Mesenchymal stem cell (in vitro differentiated cells and primary cell): ENCODE results near the gene FAAH.

Experiments
- DNase-seq: peaks from one replicate; pipeline ENCODE4 v3.0.0-alpha.2; 2013
- H2AFZ ChIP-seq: one replicate; pipeline ENCODE4 v1.6.1; 2013; ENCODE audit warnings: low read depth, mild to moderate bottlenecking, control low read depth, inconsistent platforms, low read length, moderate library complexity
- H2AK5ac ChIP-seq: 2 replicates; pipeline ENCODE4 v1.6.1; 2013; ENCODE audit warnings: low read length, moderate library complexity, mild to moderate bottlenecking, inconsistent platforms; ENCODE audit not compliant: severe bottlenecking
- H2BK120ac ChIP-seq: one replicate; pipeline ENCODE4 v1.6.1; 2013; ENCODE audit warnings: low read depth, mild to moderate bottlenecking, inconsistent platforms, low read length, moderate library complexity
- H2BK12ac ChIP-seq, 2 experiments: one replicate each; pipeline ENCODE4 v1.6.1; 2013; ENCODE audit warnings: inconsistent platforms in 2 of 2, low read length in 2 of 2, mild to moderate bottlenecking in 2 of 2, moderate library complexity in 2 of 2, control low read depth in 1 of 2
- H2BK15ac ChIP-seq: one replicate; pipeline ENCODE4 v1.6.1; 2013; ENCODE audit warnings: mild to moderate bottlenecking, low read depth, inconsistent platforms; ENCODE audit not compliant: poor library complexity, severe bottlenecking
- H2BK5ac ChIP-seq: 2 replicates; pipeline ENCODE4 v1.6.1; 2013; ENCODE audit warnings: low read depth, mild to moderate bottlenecking, low read length, control low read depth, inconsistent platforms; ENCODE audit not compliant: poor library complexity, severe bottlenecking
- H3K14ac ChIP-seq, 2 experiments: one replicate each; pipeline ENCODE4 v1.6.1; 2013; ENCODE audit warnings: inconsistent platforms in 2 of 2, low read length in 2 of 2, control low read depth in 1 of 2, mild to moderate bottlenecking in 1 of 2, moderate library complexity in 1 of 2
- H3K18ac ChIP-seq, 2 experiments: one replicate each; pipeline ENCODE4 v1.6.1; 2013; ENCODE audit warnings: inconsistent platforms in 2 of 2, low read length in 2 of 2, control low read depth in 1 of 2, low read depth in 1 of 2, mild to moderate bottlenecking in 1 of 2
- H3K23ac ChIP-seq, 2 experiments: one replicate each; pipeline ENCODE4 v1.6.1; 2013; ENCODE audit warnings: inconsistent platforms in 2 of 2, low read length in 2 of 2, mild to moderate bottlenecking in 2 of 2, moderate library complexity in 2 of 2, control low read depth in 1 of 2
- H3K27ac ChIP-seq: 2 replicates; pipeline ENCODE4 v1.5.1; 2013; ENCODE audit warnings: mild to moderate bottlenecking, moderate library complexity, low read length, control low read depth, inconsistent platforms; ENCODE audit not compliant: poor library complexity, severe bottlenecking
- H3K27me3 ChIP-seq, 2 experiments: 2 replicates each; pipeline versions ENCODE4 v1.6.1 to v1.7.0; 2013; ENCODE audit warnings: low read length in 2 of 2, mild to moderate bottlenecking in 2 of 2, moderate library complexity in 2 of 2, control low read depth in 1 of 2, inconsistent platforms in 1 of 2; ENCODE audit not compliant: control insufficient read depth in 1 of 2, insufficient read depth in 1 of 2
- H3K36me3 ChIP-seq, 2 experiments: 2 replicates each; pipeline versions ENCODE4 v1.6.1 to v1.7.0; 2013; ENCODE audit warnings: low read length in 2 of 2, control low read depth in 1 of 2, inconsistent platforms in 1 of 2, low read depth in 1 of 2, mild to moderate bottlenecking in 1 of 2; ENCODE audit not compliant: insufficient read depth in 2 of 2, control insufficient read depth in 1 of 2
- H3K4ac ChIP-seq, 2 experiments: one replicate each; pipeline ENCODE4 v1.6.1; 2013; ENCODE audit warnings: inconsistent platforms in 2 of 2, low read length in 2 of 2, mild to moderate bottlenecking in 2 of 2, moderate library complexity in 2 of 2, control low read depth in 1 of 2, low read depth in 1 of 2
- H3K4me1 ChIP-seq: 2 replicates; pipeline ENCODE4 v1.6.1; 2013; ENCODE audit warnings: low read depth, low read length, control low read depth; ENCODE audit not compliant: control insufficient read depth, insufficient read depth
- H3K4me2 ChIP-seq: 2 replicates; pipeline ENCODE4 v1.6.1; 2013; ENCODE audit warnings: low read length, mild to moderate bottlenecking, inconsistent platforms; ENCODE audit not compliant: poor library complexity, severe bottlenecking
- H3K4me3 ChIP-seq, 2 experiments: 2 replicates each; pipeline versions ENCODE4 v1.5.1 to v1.7.0; 2013; ENCODE audit warnings: low read length in 2 of 2, mild to moderate bottlenecking in 2 of 2, control low read depth in 1 of 2, low read depth in 1 of 2; ENCODE audit not compliant: insufficient read depth in 1 of 2
- H3K79me1 ChIP-seq: replicated peaks from 2 replicates; pipeline ENCODE4 v1.6.1; 2013; ENCODE audit warnings: mild to moderate bottlenecking, control low read depth, low read length, inconsistent platforms; ENCODE audit not compliant: poor library complexity, severe bottlenecking
- H3K9ac ChIP-seq: 2 replicates; pipeline ENCODE4 v1.7.0; 2013; ENCODE audit warnings: mild to moderate bottlenecking, low read length, moderate library complexity
- H3K9me3 ChIP-seq: 2 replicates; pipeline ENCODE4 v1.7.0; 2013; ENCODE audit warnings: mild to moderate bottlenecking, low read length; ENCODE audit not compliant: control insufficient read depth
- H4K8ac ChIP-seq: one replicate; pipeline ENCODE4 v1.6.1; 2013; ENCODE audit warnings: inconsistent platforms, mild to moderate bottlenecking, low read length, moderate library complexity
- H4K91ac ChIP-seq: one replicate; pipeline ENCODE4 v1.6.1; 2013; ENCODE audit warnings: mild to moderate bottlenecking, low read length, inconsistent platforms
- WGBS: methylation state at CpG from one replicate; pipeline ENCODE4 v1.1.7; 2013; ENCODE audit warnings: mixed read lengths; 5-methylcytosine and 5-hydroxymethylcytosine counted together

The FAAH gene

GRCh38 chr1:46406881-46407608, 12.9 kb downstream of the FAAH start:
- Histone ChIP-seq H3K4me1 (peaks cover 17% of the 10 kb centered on the region), H3K4me3 (no peak overlapping the region), H4K8ac (no peak overlapping the region), H2BK5ac (no peak overlapping the region), H3K4ac (no peak overlapping the region), H2AFZ (peak overlapping the region; percentile 6), H3K23ac (no peak overlapping the region), H2AK5ac (no peak overlapping the region), H3K9ac (peak overlapping the region; percentile 69), H2BK15ac (peak overlapping the region; percentile 2), H3K14ac (no peak overlapping the region), H3K36me3 (no peaks in the 10 kb centered on the region), H3K27me3 (peaks cover 6 to 18% of the 10 kb centered on the region in 2 experiments), H3K27ac (no peak overlapping the region), H3K4me2 (no peak overlapping the region), H3K18ac (peak overlapping the region in 1 of 2 experiments; percentile 40), H3K9me3 (no peaks in the 10 kb centered on the region), H4K91ac (no peak overlapping the region), H2BK120ac (no peak overlapping the region), H2BK12ac (no peak overlapping the region), H3K79me1 (no peaks in the 10 kb centered on the region)
- peak; percentile 11 for DNase-seq
- WGBS, result 55% methylated on average over 13 of the region's 13 CpGs

DNA sequence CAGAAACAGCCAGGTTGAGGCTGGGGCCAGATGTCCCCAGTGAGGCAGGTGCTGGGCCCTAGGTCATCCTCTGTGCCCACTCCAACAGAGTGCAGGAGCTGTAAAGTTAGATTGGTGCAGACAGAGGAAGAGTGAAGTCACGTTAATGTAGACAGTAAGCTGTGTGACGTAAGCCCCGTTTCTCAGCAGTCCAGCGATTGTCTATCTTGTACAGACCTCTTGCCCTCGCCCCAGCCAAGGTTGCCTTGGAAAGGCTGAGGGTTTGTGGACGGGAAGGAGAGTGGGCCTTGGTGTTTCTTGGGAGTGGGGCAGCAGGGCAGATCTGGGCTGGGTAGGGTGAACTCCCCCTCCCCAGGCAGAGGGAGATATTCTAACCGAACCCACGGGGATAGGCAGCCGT, 13.5 kb downstream of the FAAH start:
- no peak for DNase-seq
- peaks cover 14% of the 10 kb centered on the region for H3K4me1 ChIP-seq
- H4K8ac ChIP-seq, result no peak overlapping the region
- H3K9ac ChIP-seq, result no peak overlapping the region
- H2AFZ ChIP-seq, result no peak overlapping the region
- no peak overlapping the region for H3K4me3 ChIP-seq
- H3K4me2 ChIP-seq, result no peak overlapping the region
- H3K9me3 ChIP-seq, result no peaks in the 10 kb centered on the region
- H2BK5ac ChIP-seq, result no peak overlapping the region
- H3K18ac ChIP-seq, result no peak overlapping the region
- H4K91ac ChIP-seq, result no peak overlapping the region
- WGBS, result 92% methylated on average over 9 of the region's 9 CpGs
- no peak overlapping the region for H2AK5ac ChIP-seq
- no peak overlapping the region for H3K27ac ChIP-seq
- H3K36me3 ChIP-seq, result no peaks in the 10 kb centered on the region
- H3K79me1 ChIP-seq, result no peaks in the 10 kb centered on the region
- H2BK15ac ChIP-seq, result no peak overlapping the region
- peaks cover 6 to 18% of the 10 kb centered on the region in 2 experiments for H3K27me3 ChIP-seq
- no peak overlapping the region for H2BK120ac ChIP-seq
- no peak overlapping the region for H3K4ac ChIP-seq
- H2BK12ac ChIP-seq, result no peak overlapping the region
- H3K14ac ChIP-seq, result no peak overlapping the region
- no peak overlapping the region for H3K23ac ChIP-seq

- no peak overlapping the region for H3K27ac ChIP-seq
- peaks cover 14% of the 10 kb centered on the region for H3K4me1 ChIP-seq
- H2BK15ac ChIP-seq, result no peak overlapping the region
- no peak overlapping the region for H3K4me3 ChIP-seq
- no peaks in the 10 kb centered on the region for H3K36me3 ChIP-seq
- no peaks in the 10 kb centered on the region for H3K9me3 ChIP-seq
- DNase-seq, result peak; percentile 22
- no peak overlapping the region for H3K4me2 ChIP-seq
- no peak overlapping the region for H3K14ac ChIP-seq
- no peak overlapping the region for H2BK120ac ChIP-seq
- no peak overlapping the region for H2BK12ac ChIP-seq
- no peak overlapping the region for H3K18ac ChIP-seq
- H3K9ac ChIP-seq, result no peak overlapping the region
- no peak overlapping the region for H2BK5ac ChIP-seq
- H2AFZ ChIP-seq, result no peak overlapping the region
- no peak overlapping the region for H4K91ac ChIP-seq
- no peak overlapping the region for H2AK5ac ChIP-seq
- H4K8ac ChIP-seq, result no peak overlapping the region
- no peak overlapping the region for H3K4ac ChIP-seq
- H3K79me1 ChIP-seq, result no peaks in the 10 kb centered on the region
- H3K27me3 ChIP-seq, result peaks cover 6 to 18% of the 10 kb centered on the region in 2 experiments
- H3K23ac ChIP-seq, result no peak overlapping the region
- 94% methylated on average over 12 of the region's 12 CpGs for WGBS
Observed at GRCh38 chr1:46408356-46409062, 14.4 kb downstream of the FAAH start.

GRCh38 chr1:46409063-46409372, 14.9 kb downstream of the FAAH start:
- no peak overlapping the region for H3K4ac ChIP-seq
- H3K79me1 ChIP-seq, result no peaks in the 10 kb centered on the region
- H3K4me3 ChIP-seq, result no peak overlapping the region
- no peak overlapping the region for H3K4me2 ChIP-seq
- no peak overlapping the region for H2BK5ac ChIP-seq
- peaks cover 6 to 19% of the 10 kb centered on the region in 2 experiments for H3K27me3 ChIP-seq
- no peaks in the 10 kb centered on the region for H3K9me3 ChIP-seq
- no peak overlapping the region for H3K9ac ChIP-seq
- no peak overlapping the region for H3K23ac ChIP-seq
- H2BK120ac ChIP-seq, result no peak overlapping the region
- no peak overlapping the region for H3K14ac ChIP-seq
- DNase-seq, result no peak
- 100% methylated on average over 1 of the region's 1 CpG for WGBS
- H4K8ac ChIP-seq, result no peak overlapping the region
- H3K4me1 ChIP-seq, result peaks cover 14% of the 10 kb centered on the region
- no peak overlapping the region for H2BK12ac ChIP-seq
- H3K36me3 ChIP-seq, result no peaks in the 10 kb centered on the region
- no peak overlapping the region for H3K18ac ChIP-seq
- H2AFZ ChIP-seq, result no peak overlapping the region
- no peak overlapping the region for H2AK5ac ChIP-seq
- H3K27ac ChIP-seq, result no peak overlapping the region
- H2BK15ac ChIP-seq, result no peak overlapping the region
- H4K91ac ChIP-seq, result no peak overlapping the region
